OCI-LY7 (cell line): ENCODE results near the gene MPHOSPH6.

Experiments used
- EZH2phosphoT487 ChIP-seq: fragments of 200-600 bp; sonication (generic); IDR thresholded peaks from 2 replicates; pipeline ENCODE4 v1.6.1; 2018; ENCODE audit warnings: low read depth, borderline replicate concordance, mild to moderate bottlenecking, mixed run types, antibody characterized with exemption, low read length, moderate library complexity, mixed read lengths
- TF ChIP-seq, protein P1 (sequence below): fragments of 200-600 bp; sonication (generic); conservative IDR thresholded peaks from 2 replicates; pipeline ENCODE4 v1.5.1; 2014; ENCODE audit warnings: mild to moderate bottlenecking, antibody characterized with exemption, low read length, moderate library complexity, mixed read lengths

DNA sequence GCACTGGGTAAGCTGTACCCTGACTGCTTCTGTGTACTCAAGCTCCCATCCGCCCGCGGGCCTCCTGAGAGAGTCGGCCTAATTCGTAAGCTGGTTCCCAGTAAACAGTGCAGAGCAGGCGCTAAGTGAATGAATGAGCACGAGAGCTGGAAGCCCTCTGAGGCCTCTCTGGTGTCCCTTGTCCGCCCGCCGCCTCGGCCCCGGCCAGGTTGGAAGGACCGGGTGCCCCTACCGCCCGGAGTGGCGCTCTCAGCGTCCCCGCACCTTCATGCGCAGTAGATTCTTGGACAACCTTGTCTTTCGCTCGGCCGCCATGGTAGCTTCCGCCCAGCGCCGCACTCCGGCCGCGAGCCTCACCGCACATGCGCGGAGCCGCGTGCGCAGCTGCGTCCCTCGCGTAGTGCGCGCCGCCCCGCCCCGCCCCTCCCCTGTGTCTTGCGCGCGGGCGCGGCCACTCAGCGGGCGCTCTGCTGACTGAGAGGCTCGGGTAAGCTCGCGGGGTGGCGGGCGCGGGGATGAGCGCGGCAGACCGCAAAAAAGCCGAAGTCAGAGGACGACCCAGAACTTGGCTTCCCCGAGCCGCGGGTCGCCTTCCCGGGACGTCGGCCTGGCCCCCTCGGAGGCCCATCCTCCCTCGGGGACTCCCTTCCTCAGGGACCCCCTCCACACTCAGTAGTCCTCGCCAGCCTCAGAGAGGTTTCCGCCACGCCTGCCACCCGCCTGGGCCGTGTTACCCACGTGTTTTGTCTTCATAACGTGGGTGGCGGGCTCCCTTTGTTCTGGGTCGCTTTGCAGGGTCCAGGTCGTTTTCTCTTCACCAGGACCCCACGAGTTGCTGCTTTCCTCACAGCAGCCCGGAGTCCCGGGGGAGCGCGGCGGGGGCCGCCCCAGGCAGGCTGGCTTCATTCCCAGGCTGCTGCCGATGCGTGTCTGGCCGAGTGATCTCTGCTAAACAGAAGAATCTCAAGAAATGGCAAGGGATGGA lies at the start of gene MPHOSPH6:
- TF ChIP-seq, protein P1, sequence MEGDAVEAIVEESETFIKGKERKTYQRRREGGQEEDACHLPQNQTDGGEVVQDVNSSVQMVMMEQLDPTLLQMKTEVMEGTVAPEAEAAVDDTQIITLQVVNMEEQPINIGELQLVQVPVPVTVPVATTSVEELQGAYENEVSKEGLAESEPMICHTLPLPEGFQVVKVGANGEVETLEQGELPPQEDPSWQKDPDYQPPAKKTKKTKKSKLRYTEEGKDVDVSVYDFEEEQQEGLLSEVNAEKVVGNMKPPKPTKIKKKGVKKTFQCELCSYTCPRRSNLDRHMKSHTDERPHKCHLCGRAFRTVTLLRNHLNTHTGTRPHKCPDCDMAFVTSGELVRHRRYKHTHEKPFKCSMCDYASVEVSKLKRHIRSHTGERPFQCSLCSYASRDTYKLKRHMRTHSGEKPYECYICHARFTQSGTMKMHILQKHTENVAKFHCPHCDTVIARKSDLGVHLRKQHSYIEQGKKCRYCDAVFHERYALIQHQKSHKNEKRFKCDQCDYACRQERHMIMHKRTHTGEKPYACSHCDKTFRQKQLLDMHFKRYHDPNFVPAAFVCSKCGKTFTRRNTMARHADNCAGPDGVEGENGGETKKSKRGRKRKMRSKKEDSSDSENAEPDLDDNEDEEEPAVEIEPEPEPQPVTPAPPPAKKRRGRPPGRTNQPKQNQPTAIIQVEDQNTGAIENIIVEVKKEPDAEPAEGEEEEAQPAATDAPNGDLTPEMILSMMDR, result no peak
- TF ChIP-seq EZH2phosphoT487, result no peak
